ENCODE results near the gene NPHP4. TPM values are rescaled to one million over a fixed set of nuclear protein-coding genes. Genes with fewer than 3 reads are reported as not detected.

The NPHP4 gene
- total RNA-seq, 4 donors from 2014 or later: 6.7 to 19.9 (median 10.5) TPM

GRCh38 chr1:5880630-5881405 is 111.4 kb downstream of the NPHP4 start:
- in situ Hi-C loops (cut with MboI; ENCODE audit: low pct_ligation_motif_present in 1 of 4, low pct_unique_long_range_greater_than_20kb in 1 of 4, low sequenced_read_pairs in 3 of 4): no loop called here
- TF ChIP-seq EP300 (IDR thresholded peaks at IDR 0.05; ENCODE audit: low read depth): no peak
- no peak for TF ChIP-seq CTCF (IDR thresholded peaks at IDR 0.05)
- no peak for TF ChIP-seq POLR2A (IDR thresholded peaks at IDR 0.05)
- no peak for TF ChIP-seq POLR2AphosphoS5 (IDR thresholded peaks at IDR 0.05)
- Histone ChIP-seq H3K9me3 (no peaks in the 10 kb centered on the region), H3K36me3 (peaks cover 0 to 5% (median 2%) of the 10 kb centered on the region in 4 donors), H3K4me1 (no peaks in the 10 kb centered on the region), H3K27me3 (no peaks in the 10 kb centered on the region), H3K4me3 (no peak overlapping the region), H3K27ac (no peak overlapping the region)
- intact Hi-C loops (cut with DNase I; ENCODE audit: low total_unique reads): no loop called here
- WGBS, 2 donors (ENCODE audit: low coverage in 1 of 2): 97 to 100% methylated on average over 3 to 25 of the region's 25 CpGs
- no peak for DNase-seq

GRCh38 chr1:5879421-5879820 is 112.8 kb downstream of the NPHP4 start:
- in situ Hi-C loops (cut with MboI; ENCODE audit: low pct_ligation_motif_present in 1 of 4, low pct_unique_long_range_greater_than_20kb in 1 of 4, low sequenced_read_pairs in 3 of 4): no loop called here
- H3K27ac ChIP-seq: no peak overlapping the region
- WGBS, 2 donors (ENCODE audit: low coverage in 1 of 2): 81% methylated on average over 7 of the region's 7 CpGs; no CpG with 5 or more reads in 1 of the 2 donors
- no peaks in the 10 kb centered on the region for H3K27me3 ChIP-seq
- no peak for TF ChIP-seq POLR2AphosphoS5 (IDR thresholded peaks at IDR 0.05)
- no peak for TF ChIP-seq EP300 (IDR thresholded peaks at IDR 0.05; ENCODE audit: low read depth)
- TF ChIP-seq CTCF (IDR thresholded peaks at IDR 0.05): no peak
- no peak for TF ChIP-seq POLR2A (IDR thresholded peaks at IDR 0.05)
- H3K4me1 ChIP-seq: no peaks in the 10 kb centered on the region
- DNase-seq: no peak
- intact Hi-C loops (cut with DNase I; ENCODE audit: low total_unique reads): no loop called here
- peaks cover 0 to 5% (median 2%) of the 10 kb centered on the region in 4 donors for H3K36me3 ChIP-seq
- no peaks in the 10 kb centered on the region for H3K9me3 ChIP-seq
- no peak overlapping the region for H3K4me3 ChIP-seq

GRCh38 chr1:5878971-5879370 is 113.3 kb downstream of the NPHP4 start:
- Histone ChIP-seq H3K36me3 (peaks cover 0 to 5% (median 2%) of the 10 kb centered on the region in 4 donors), H3K9me3 (no peaks in the 10 kb centered on the region), H3K4me1 (no peaks in the 10 kb centered on the region), H3K27ac (no peak overlapping the region), H3K27me3 (no peaks in the 10 kb centered on the region), H3K4me3 (no peak overlapping the region)
- DNase-seq: no peak
- WGBS, 2 donors (ENCODE audit: low coverage in 1 of 2): 33 to 74% methylated on average over 1 to 4 of the region's 4 CpGs
- in situ Hi-C loops (cut with MboI; ENCODE audit: low pct_ligation_motif_present in 1 of 4, low pct_unique_long_range_greater_than_20kb in 1 of 4, low sequenced_read_pairs in 3 of 4) (no loop called here), intact Hi-C loops (cut with DNase I; ENCODE audit: low total_unique reads) (no loop called here)
- TF ChIP-seq POLR2A (IDR thresholded peaks at IDR 0.05) (no peak), CTCF (IDR thresholded peaks at IDR 0.05) (no peak), EP300 (IDR thresholded peaks at IDR 0.05; ENCODE audit: low read depth) (no peak), POLR2AphosphoS5 (IDR thresholded peaks at IDR 0.05) (no peak)

- WGBS, 2 donors (ENCODE audit: low coverage in 1 of 2): 96 to 100% methylated on average over 2 to 20 of the region's 20 CpGs
- in situ Hi-C loops (cut with MboI; ENCODE audit: low pct_ligation_motif_present in 1 of 4, low pct_unique_long_range_greater_than_20kb in 1 of 4, low sequenced_read_pairs in 3 of 4): no loop called here
- peaks cover 0 to 5% (median 2%) of the 10 kb centered on the region in 4 donors for H3K36me3 ChIP-seq
- no peaks in the 10 kb centered on the region for H3K9me3 ChIP-seq
- no peak overlapping the region for H3K27ac ChIP-seq
- H3K4me3 ChIP-seq: no peak overlapping the region
- no peak for DNase-seq
- H3K27me3 ChIP-seq: no peaks in the 10 kb centered on the region
- no peaks in the 10 kb centered on the region for H3K4me1 ChIP-seq
- intact Hi-C loops (cut with DNase I; ENCODE audit: low total_unique reads): no loop called here
- TF ChIP-seq POLR2A (IDR thresholded peaks at IDR 0.05) (no peak), EP300 (IDR thresholded peaks at IDR 0.05; ENCODE audit: low read depth) (no peak), POLR2AphosphoS5 (IDR thresholded peaks at IDR 0.05) (no peak), CTCF (IDR thresholded peaks at IDR 0.05) (no peak)
Observed at GRCh38 chr1:5877683-5878530, 114.3 kb downstream of the NPHP4 start.

Measured in transverse colon (tissue), 4 donors.